SU-DHL-6 (cell line): ENCODE measurements around the gene MYO18A.

Experiments
- H2AFZ ChIP-seq: fragments of 200-600 bp; sonication (generic); 2 replicates; pipeline ENCODE4 v1.6.1; 2014; ENCODE audit warnings: low read depth, mild to moderate bottlenecking, moderate library complexity, mixed read lengths, antibody characterized with exemption, low read length; ENCODE audit not compliant: severe bottlenecking
- H3F3A ChIP-seq: fragments of 200-600 bp; shearing (Covaris generic); 2 replicates; pipeline ENCODE4 v1.6.0; 2016; ENCODE audit warnings: antibody characterized with exemption, mild to moderate bottlenecking; ENCODE audit not compliant: insufficient read depth
- H3K27ac ChIP-seq: fragments of 200-600 bp; sonication (generic); 2 replicates; pipeline ENCODE4 v1.5.1; 2016; ENCODE audit warnings: low read depth, mild to moderate bottlenecking, low read length, moderate library complexity, mixed read lengths
- H3K27me3 ChIP-seq: fragments of 200-600 bp; sonication (generic), shearing (Covaris generic); 2 replicates; pipeline ENCODE4 v1.6.0; 2014; ENCODE audit warnings: mild to moderate bottlenecking, low read length
- H3K36me3 ChIP-seq: fragments of 200-600 bp; sonication (generic); 2 replicates; pipeline ENCODE4 v1.6.1; 2014; ENCODE audit warnings: mild to moderate bottlenecking, low read length, mixed read lengths
- H3K4me2 ChIP-seq: fragments of 300-600, 200-600 bp; shearing (Covaris generic), sonication (generic); 2 replicates; pipeline ENCODE4 v1.6.0; 2014; ENCODE audit warnings: low read length, low read depth, mild to moderate bottlenecking; ENCODE audit not compliant: poor library complexity, severe bottlenecking
- H3K4me3 ChIP-seq: fragments of 200-600 bp; sonication (generic); 2 replicates; pipeline ENCODE4 v1.5.1; 2014; ENCODE audit warnings: antibody characterized with exemption, low read length, mild to moderate bottlenecking, mixed read lengths; ENCODE audit not compliant: insufficient read depth, poor library complexity, severe bottlenecking
- H3K79me2 ChIP-seq: fragments of 200-600 bp; sonication (generic); 2 replicates; pipeline ENCODE4 v1.6.1; 2014; ENCODE audit warnings: mild to moderate bottlenecking, low read length, moderate library complexity; ENCODE audit not compliant: insufficient read depth
- H3K9ac ChIP-seq: fragments of 200-600 bp; sonication (generic); 2 replicates; pipeline ENCODE4 v1.7.0; 2014; ENCODE audit warnings: mild to moderate bottlenecking, low read length
- H3K9me2 ChIP-seq: fragments of 200-600 bp; sonication (generic); replicated peaks from 2 replicates; pipeline ENCODE4 v1.6.1; 2014; ENCODE audit warnings: low read length; ENCODE audit not compliant: insufficient read depth
- H3K9me3 ChIP-seq: fragments of 200-600 bp; sonication (generic); 2 replicates; pipeline ENCODE4 v1.6.1; 2014; ENCODE audit warnings: low read length, mixed read lengths; ENCODE audit not compliant: insufficient read depth
- H4K20me1 ChIP-seq: fragments of 200-600 bp; sonication (generic); 2 replicates; pipeline ENCODE4 v1.6.1; 2014; ENCODE audit warnings: low read depth, mild to moderate bottlenecking, antibody characterized with exemption, low read length, moderate library complexity, mixed read lengths
- CTCF ChIP-seq: fragments of 200-600 bp; sonication (generic); IDR thresholded peaks from one replicate; pipeline ENCODE4 v1.5.1; 2017; ENCODE audit warnings: antibody characterized with exemption, mild to moderate bottlenecking, low read length, moderate library complexity; ENCODE audit not compliant: insufficient read depth, poor library complexity, severe bottlenecking
- EZH2phosphoT487 ChIP-seq: fragments of 200-600 bp; sonication (generic), shearing (Covaris generic); conservative IDR thresholded peaks from 2 replicates; pipeline ENCODE4 v1.6.1; 2018; ENCODE audit warnings: mild to moderate bottlenecking, antibody characterized with exemption, low read length, moderate library complexity, mixed read lengths

Gene MYO18A

GRCh38 chr17:29076087-29076486 is 104.1 kb downstream of the MYO18A start:
- H3K9me3 ChIP-seq: no peaks in the 10 kb centered on the region
- TF ChIP-seq EZH2phosphoT487 (no peak), CTCF (no peak)
- H3K79me2 ChIP-seq: no peaks in the 10 kb centered on the region
- no peaks in the 10 kb centered on the region for H3F3A ChIP-seq
- no peak overlapping the region for H3K4me2 ChIP-seq
- no peaks in the 10 kb centered on the region for H3K36me3 ChIP-seq
- H3K27me3 ChIP-seq: no peaks in the 10 kb centered on the region
- H3K27ac ChIP-seq: no peak overlapping the region
- H3K9ac ChIP-seq: no peak overlapping the region
- no peak overlapping the region for H3K4me3 ChIP-seq
- H2AFZ ChIP-seq: no peak overlapping the region
- no peaks in the 10 kb centered on the region for H4K20me1 ChIP-seq
- H3K9me2 ChIP-seq: no peaks in the 10 kb centered on the region

GRCh38 chr17:29074488-29074887 is 105.7 kb downstream of the MYO18A start:
- no peak for TF ChIP-seq EZH2phosphoT487
- TF ChIP-seq CTCF: no peak
- Histone ChIP-seq H2AFZ (no peak overlapping the region), H3F3A (no peaks in the 10 kb centered on the region), H3K36me3 (no peaks in the 10 kb centered on the region), H3K9ac (no peak overlapping the region), H3K9me2 (no peaks in the 10 kb centered on the region), H3K4me3 (no peak overlapping the region), H3K27me3 (no peaks in the 10 kb centered on the region), H4K20me1 (no peaks in the 10 kb centered on the region), H3K27ac (no peak overlapping the region), H3K9me3 (no peaks in the 10 kb centered on the region), H3K4me2 (no peak overlapping the region), H3K79me2 (no peaks in the 10 kb centered on the region)

GRCh38 chr17:29073520-29073919 is 106.7 kb downstream of the MYO18A start:
- no peaks in the 10 kb centered on the region for H4K20me1 ChIP-seq
- H3K79me2 ChIP-seq: no peaks in the 10 kb centered on the region
- H3K4me2 ChIP-seq: no peak overlapping the region
- H3K9me3 ChIP-seq: no peaks in the 10 kb centered on the region
- no peaks in the 10 kb centered on the region for H3K9me2 ChIP-seq
- no peak overlapping the region for H3K4me3 ChIP-seq
- TF ChIP-seq CTCF (no peak), EZH2phosphoT487 (no peak)
- H3K36me3 ChIP-seq: no peaks in the 10 kb centered on the region
- no peak overlapping the region for H2AFZ ChIP-seq
- no peaks in the 10 kb centered on the region for H3K27me3 ChIP-seq
- no peak overlapping the region for H3K27ac ChIP-seq
- no peak overlapping the region for H3K9ac ChIP-seq
- H3F3A ChIP-seq: no peaks in the 10 kb centered on the region

GRCh38 chr17:29073045-29073444 is 107.2 kb downstream of the MYO18A start:
- H3K27me3 ChIP-seq: no peaks in the 10 kb centered on the region
- no peaks in the 10 kb centered on the region for H3K9me2 ChIP-seq
- H3K4me3 ChIP-seq: no peak overlapping the region
- no peak overlapping the region for H3K4me2 ChIP-seq
- H4K20me1 ChIP-seq: no peaks in the 10 kb centered on the region
- H3K79me2 ChIP-seq: no peaks in the 10 kb centered on the region
- H3K36me3 ChIP-seq: no peaks in the 10 kb centered on the region
- TF ChIP-seq EZH2phosphoT487: no peak
- TF ChIP-seq CTCF: no peak
- H3F3A ChIP-seq: no peaks in the 10 kb centered on the region
- no peaks in the 10 kb centered on the region for H3K9me3 ChIP-seq
- no peak overlapping the region for H3K9ac ChIP-seq
- H3K27ac ChIP-seq: no peak overlapping the region
- H2AFZ ChIP-seq: no peak overlapping the region
